ENCODE results near the gene PTGR1.
"Not testable (repeated sequence)": the region's sequence is repeated elsewhere in the genome, so short reads cannot be mapped to it uniquely, and the experiment has no call there.

PTGR1 gene

GRCh38 chr9:111610845-111611244, 11.4 kb upstream of the PTGR1 start:
- DNase-seq: no peak

DNA sequence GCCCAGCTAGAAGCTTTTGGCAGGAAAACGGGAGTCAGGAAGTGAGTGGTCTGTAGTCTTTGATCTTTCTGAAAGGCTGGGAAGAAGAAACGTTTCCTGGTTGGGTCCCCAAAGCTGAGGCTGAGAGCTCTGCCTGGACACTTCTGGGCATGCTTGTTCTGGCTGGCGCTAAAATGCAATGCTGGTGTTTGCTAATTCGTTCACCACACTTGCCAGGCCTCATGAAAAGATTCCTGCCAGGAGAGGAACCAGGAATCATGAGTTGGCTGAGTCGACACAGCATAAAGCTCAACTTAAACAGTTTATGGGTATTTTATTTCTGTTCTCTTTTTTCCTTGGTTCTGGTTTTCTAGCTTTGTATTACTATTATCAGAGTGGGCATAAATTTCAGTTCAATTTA, 10.7 kb upstream of the PTGR1 start:
- DNase-seq: no peak

DNA sequence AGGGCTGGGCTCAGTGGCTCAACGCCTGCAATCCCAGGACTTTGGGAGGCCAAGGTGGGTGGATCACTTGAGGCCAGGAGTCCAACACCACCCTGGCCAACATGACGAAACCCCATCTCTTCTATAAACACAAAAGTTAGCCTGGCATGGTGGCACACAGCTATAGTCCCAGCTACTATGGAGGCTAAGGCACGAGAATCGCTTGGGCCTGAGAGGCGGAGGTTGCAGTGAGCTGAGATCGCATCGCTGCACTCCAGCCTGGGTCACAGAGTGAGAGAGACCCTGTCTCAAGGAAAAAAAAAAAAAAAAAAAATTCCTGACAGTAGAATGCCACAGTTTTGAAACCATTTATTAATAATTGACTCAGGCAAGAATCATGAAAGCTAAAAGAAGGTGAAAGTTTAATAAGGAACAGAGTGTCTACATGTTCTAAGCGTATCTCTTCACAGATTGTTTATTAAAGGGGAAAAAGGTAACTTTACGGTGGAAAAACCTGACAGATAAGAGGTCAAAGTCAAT, 5.7 kb upstream of the PTGR1 start:
- DNase-seq: no peak

DNA sequence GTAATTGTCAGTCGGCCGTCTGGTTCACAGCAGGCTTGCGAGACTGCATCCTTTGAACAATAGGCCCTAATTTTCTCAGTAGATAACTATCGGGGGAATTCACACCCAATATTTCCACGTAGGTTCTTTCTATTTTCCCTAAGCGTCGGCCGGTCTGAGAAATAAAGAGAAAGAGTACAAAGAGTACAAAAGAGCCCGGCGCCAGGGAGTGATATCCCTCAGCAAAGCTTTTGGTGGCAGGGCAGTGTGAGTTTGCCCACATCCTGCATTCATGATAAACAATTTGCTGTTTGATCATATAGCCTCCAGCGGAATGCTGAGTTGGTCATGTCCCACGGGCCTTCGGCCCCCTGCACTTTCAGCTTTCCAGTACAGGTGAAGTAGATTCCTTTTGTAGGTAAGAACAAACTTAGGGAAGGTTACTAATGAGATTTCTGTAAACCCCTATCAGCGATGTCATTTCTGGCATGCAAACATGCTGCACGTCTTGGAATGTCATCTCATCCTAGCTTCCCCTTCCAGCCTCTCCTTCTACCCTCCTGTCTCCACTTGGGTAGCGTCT, 4.7 kb upstream of the PTGR1 start:
- DNase-seq: no peak

- no peak for DNase-seq
Observed at GRCh38 chr9:111603041-111603440, 3.6 kb upstream of the PTGR1 start.

DNA sequence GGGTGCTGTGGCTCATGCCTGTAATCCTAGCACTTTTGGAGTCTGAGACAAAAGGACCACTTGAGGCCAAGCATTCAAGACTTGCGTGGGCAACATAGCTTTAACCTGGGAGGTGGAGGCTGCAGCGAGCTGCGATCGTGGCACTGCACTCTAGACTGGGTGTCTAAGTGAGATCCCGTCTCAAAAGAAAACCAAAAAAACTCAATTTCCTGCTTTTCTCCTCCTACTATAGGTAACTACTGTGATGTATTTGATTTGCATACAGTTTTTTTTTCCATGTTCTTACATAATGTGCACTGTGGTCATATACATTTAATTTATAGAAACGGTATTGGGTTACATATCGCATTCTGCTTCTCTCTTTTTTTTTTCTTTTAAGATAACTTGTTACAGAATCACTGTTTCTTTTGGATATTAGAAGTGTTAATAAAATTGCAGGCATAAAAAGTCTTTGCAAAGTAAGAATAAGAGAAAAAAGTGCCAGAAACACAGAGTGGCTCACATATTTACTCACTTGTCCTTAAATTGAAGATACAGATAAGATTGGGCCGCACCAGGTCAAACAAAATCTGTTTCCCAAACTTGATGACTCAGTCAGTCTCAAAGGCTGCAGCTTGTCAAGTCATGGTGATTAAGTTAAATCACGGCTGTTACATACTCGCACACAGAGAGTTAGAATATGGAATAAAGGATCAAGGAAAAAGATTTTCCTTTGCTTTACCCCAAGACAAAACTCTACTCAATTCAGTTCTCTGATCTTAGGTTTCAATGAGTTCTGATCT, 2.0 kb upstream of the PTGR1 start:
- no peak for DNase-seq

GRCh38 chr9:111599955-111600343, 502 bp upstream of the PTGR1 start:
- DNase-seq: no peak

DNA sequence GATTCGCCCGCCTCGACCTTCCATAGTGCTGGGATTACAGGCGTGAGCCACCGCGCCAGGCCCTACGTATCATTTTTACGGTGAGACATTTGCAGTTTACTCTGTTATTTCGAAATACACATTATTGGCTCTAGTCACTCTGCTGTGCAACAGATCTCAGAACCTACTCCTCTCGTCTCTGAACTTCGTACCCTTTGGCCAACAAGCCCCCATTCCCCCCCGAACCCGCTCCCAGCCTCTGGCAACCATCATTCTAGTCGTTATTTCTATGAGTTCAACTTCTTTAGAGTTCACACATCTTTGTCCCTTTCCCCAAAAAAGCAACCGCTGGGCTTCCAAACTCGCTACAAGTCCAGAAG, 735 bp downstream of the PTGR1 start:
- DNase-seq: no peak

DNA sequence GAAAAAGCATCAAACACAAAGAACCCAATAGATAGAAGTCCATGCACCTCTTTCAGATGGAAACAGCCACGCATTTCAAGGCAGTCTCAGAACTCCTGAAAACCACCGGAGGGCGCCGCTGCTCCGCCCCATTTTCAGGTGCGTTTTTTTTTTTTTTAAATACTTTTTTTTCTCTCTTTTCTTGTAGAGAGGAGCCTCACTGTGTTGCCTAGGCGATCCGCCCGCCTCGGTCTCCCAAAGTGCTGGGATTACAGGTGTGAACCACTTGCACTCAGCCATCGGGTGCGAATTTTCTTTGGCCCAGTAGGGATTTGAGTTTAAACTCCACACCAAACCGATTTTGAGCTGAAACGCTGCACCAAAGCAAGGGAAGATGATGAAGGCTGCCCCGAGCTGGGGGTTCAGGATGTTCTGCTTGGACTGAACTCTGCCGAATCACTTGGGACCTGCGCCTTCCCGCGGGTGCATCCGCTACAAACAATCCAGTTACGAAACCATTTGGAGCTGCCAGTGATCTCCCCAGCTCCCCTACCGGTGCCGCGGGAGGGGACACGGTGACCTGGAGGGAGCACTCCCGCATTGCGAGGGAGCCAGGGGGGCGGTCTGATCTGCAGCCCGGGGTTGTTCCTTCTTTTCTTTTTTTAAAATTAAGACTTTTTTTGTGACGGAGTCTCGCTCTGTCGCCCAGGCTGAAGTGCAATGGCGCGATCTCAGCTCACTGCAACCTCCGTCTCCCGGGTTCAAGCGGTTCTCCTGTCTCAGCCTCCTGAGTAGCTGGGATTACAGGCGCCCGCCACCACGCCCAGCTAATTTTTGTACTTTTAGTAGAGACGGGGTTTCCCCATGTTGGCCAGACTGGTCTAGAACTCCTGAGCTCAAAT, 1.4 kb downstream of the PTGR1 start:
- DNase-seq: peak; percentile 42

DNA sequence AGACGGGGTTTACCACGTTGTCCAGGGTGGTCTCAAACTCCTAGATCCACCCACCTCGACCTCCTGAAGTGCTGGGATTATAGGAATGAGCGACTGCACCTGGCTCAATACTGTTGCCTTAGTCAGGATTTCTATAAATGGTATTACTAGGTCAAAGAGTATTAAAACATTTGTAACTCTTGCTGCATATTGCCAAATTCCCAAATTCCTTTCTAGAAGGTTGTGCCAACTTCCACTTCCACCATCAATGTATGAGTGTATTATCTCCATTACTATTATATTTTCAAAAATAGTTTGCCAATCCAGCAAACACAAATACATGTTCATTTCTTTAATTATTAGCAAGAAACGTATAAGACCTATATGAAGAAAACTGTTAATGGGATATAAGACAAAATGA, 10.6 kb downstream of the PTGR1 start:
- no peak for DNase-seq

DNA sequence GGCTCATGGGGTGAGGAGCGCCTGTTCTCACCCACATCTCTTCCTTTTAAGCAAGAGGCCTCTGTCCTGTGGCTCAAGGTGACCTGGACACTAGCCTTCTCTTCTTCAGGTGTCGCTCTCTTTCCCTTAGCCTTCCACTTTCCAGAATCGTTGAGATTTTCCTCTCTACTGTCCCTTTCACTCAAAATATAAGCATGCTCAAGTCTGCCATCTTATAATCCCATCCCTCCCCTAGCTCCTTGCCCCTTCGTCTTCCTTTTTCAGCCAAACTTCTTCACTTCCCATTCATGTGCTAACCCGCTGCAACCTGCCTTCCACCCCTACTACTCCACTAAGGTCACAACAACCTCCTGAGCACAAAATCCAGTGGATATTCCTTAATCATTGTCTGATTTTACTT, 13.1 kb downstream of the PTGR1 start:
- DNase-seq: no peak

DNA sequence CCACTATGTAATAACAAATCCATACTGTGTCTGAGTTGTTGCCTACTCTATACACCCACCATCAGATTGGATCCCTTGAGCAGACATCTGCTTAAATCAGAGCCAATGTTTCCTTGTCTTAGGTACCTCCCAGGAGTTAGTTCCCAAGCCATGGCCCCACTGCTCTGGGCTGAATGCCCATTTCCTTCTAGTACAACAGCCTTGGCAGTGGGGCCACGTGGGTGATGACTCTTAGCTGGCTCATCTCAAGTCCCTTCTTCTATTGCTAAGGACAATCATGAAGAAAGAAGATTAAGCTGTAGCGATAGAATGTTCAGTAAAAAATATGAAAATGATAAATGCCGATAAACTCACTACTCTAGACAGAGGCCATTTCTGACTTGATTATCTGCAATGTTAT, 16.6 kb downstream of the PTGR1 start:
- no peak for DNase-seq

DNA sequence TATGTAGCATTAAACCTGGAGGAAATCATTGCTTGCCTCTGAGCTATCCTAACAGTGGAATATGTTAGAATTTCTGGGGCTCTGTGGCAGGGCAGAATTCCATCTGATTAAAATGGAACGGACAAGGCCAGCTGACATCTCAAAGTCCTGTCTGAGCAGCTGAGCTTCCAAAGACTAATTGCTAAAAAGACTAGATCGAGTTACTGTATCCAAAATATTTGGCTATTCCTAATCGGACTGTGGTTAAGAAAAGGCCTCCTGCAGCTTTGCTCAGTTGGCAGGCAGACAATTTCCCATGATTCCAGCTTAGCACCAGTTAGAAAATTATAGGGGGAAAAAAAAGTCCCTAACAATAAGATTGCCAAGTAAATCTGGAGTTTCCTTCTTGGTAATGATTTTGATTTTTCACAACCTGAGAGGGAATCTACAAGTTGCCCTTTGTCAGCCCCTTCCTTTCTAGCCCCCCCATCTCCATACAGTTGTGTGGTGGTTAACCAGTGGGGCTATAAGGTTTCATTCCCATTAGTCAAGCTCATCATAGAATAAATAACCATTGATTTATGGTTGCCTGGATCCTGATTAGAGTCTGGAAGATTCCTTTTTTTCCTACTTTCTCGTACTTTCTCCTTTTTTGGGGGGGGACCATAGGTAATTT, 26.4 kb downstream of the PTGR1 start:
- DNase-seq: no peak

DNA sequence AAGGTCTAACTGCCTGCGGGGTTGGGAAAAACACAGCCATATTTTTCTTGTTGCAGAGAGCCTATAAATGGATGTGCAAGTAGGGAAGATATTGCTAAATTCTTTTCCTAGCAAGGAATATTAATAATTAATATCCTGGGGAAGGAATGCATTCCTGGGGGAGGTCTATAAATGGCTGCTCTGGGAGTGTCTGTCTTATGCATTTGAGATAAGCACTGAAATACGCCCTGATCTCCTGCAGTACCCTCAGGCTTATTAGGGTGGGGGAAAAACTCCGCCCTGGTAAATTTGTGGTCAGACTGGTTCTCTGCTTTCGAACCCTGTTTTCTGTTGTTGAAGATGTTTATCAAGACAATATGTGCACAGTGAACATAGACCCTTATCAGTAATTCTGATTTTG, 31.3 kb downstream of the PTGR1 start:
- DNase-seq: not testable (repeated sequence)

DNA sequence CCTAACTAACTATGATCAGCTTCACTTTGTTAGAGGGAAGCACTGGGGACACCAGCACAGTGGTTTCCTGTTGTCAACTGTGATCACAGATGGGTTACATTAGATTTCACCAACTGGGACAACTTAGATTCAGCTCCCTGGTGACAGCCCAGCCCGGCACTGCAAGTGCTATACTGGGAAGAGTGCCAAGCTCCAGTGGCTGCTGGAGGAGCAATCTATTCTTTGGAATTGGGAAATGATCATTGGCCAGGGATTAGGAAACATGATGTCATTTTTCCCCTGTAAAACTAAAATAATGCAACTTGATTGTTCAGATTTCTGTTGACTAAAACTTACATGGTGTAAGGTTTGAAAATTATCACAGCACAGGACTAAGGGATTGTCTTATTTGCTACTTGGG, 33.2 kb downstream of the PTGR1 start:
- no peak for DNase-seq

GRCh38 chr9:111561165-111561719, 38.2 kb downstream of the PTGR1 start:
- DNase-seq: no peak

- no peak for DNase-seq
Observed at GRCh38 chr9:111559000-111559610, 40.3 kb downstream of the PTGR1 start.

- DNase-seq: not testable (repeated sequence)
Observed at GRCh38 chr9:111555425-111555824, 44.0 kb downstream of the PTGR1 start.

DNA sequence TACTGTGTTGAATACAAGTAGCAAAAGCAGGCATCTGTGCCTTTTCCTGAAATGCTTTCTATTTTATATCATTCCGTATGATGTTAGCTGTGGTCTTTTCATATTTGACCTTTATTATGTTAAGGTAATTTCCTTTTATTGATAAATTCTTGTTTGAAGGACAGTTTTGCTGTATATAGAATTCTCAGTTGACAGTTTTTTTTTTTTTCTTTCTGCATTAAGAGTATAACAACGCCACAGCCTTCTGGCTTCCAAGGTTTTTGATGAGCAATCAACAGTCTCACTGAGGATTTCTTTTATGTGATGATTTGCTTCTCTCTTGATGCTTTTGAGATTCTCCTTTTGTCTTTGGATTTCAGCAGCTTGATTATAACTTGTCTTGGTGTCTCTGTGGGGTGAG, 50.8 kb downstream of the PTGR1 start:
- DNase-seq: no peak

- no peak for DNase-seq
Observed at GRCh38 chr9:111542497-111543254, 56.8 kb downstream of the PTGR1 start.

DNA sequence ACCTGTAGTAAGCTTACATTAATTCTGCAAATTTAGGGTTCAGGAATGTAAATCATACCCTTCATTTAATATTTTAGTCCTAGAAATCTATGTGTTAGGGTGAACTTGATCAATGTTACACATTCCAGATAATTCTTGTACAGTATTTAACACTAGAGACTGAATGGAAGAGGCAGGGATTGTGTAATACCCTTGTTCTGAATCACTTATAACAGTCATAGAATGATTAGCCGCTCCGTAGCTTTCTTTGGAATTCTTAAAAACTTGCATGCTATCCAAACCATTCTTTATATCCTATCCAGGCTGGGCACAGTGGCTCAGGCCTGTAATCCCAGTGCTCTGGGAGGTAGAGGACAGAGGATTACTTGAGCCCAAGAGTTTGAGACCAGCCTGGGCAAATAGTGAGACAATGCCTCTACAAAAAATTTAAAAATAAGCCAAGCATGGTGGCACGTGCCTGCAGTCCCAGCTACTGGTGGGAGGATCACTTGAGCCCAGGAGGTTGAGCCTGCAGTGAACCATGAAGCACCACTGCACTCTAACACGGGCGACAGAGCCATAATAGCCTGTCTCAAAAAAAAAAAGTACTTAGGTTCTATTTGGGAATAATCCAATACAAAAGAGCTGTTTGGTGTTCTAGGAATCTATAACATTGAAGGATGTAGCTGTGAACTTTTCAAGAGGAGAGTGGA, 66.2 kb downstream of the PTGR1 start:
- DNase-seq: no peak
